GM21723 (cell line): Measurements from ENCODE around the gene SHROOM1.

Experiments used
- ATAC-seq: cut with Tn5 transposase; IDR thresholded peaks from one replicate; pipeline ENCODE4 v1.9.1; 2021; ENCODE audit warnings: mild to moderate bottlenecking, moderate library complexity; ENCODE audit not compliant: unreplicated experiment

SHROOM1 gene

GRCh38 chr5:132853323-132853722 is 22.9 kb upstream of the SHROOM1 start:
- no peak for ATAC-seq

- ATAC-seq = no peak
Measured at GRCh38 chr5:132850066-132850465, 19.6 kb upstream of the SHROOM1 start.

GRCh38 chr5:132849347-132849746 is 18.9 kb upstream of the SHROOM1 start:
- ATAC-seq = no peak

- ATAC-seq = no peak
Measured at GRCh38 chr5:132848270-132848669, 17.8 kb upstream of the SHROOM1 start.

GRCh38 chr5:132841305-132841704 is 10.9 kb upstream of the SHROOM1 start:
- no peak for ATAC-seq

- no peak for ATAC-seq
Measured at GRCh38 chr5:132840896-132841295, 10.4 kb upstream of the SHROOM1 start.

GRCh38 chr5:132840313-132840712 is 9.9 kb upstream of the SHROOM1 start:
- no peak for ATAC-seq

GRCh38 chr5:132839426-132840301 is 9.2 kb upstream of the SHROOM1 start:
- ATAC-seq = no peak

GRCh38 chr5:132838516-132839282 is 8.3 kb upstream of the SHROOM1 start:
- ATAC-seq = no peak

- ATAC-seq = no peak
Measured at GRCh38 chr5:132837868-132838267, 7.4 kb upstream of the SHROOM1 start.

GRCh38 chr5:132836852-132837251 is 6.4 kb upstream of the SHROOM1 start:
- ATAC-seq = no peak

- ATAC-seq = no peak
Measured at GRCh38 chr5:132834057-132834456, 3.6 kb upstream of the SHROOM1 start.

GRCh38 chr5:132832612-132833011 is 2.2 kb upstream of the SHROOM1 start:
- no peak for ATAC-seq

GRCh38 chr5:132831095-132831860 is 831 bp upstream of the SHROOM1 start:
- ATAC-seq = no peak

GRCh38 chr5:132829742-132830435 is 558 bp downstream of the SHROOM1 start:
- ATAC-seq = peak; percentile 86

- ATAC-seq = no peak
Measured at GRCh38 chr5:132828846-132829494, 1.5 kb downstream of the SHROOM1 start.

- no peak for ATAC-seq
Measured at GRCh38 chr5:132827943-132828673, 2.3 kb downstream of the SHROOM1 start.

GRCh38 chr5:132826424-132827082 is 3.9 kb downstream of the SHROOM1 start:
- ATAC-seq = no peak

GRCh38 chr5:132825834-132826391 is 4.5 kb downstream of the SHROOM1 start:
- ATAC-seq = no peak
